Measurements from ENCODE around the gene AGBL4.
A peak's percentile ranks its signal among the peaks of the same experiment; 100 is the strongest.

Gene AGBL4

DNA sequence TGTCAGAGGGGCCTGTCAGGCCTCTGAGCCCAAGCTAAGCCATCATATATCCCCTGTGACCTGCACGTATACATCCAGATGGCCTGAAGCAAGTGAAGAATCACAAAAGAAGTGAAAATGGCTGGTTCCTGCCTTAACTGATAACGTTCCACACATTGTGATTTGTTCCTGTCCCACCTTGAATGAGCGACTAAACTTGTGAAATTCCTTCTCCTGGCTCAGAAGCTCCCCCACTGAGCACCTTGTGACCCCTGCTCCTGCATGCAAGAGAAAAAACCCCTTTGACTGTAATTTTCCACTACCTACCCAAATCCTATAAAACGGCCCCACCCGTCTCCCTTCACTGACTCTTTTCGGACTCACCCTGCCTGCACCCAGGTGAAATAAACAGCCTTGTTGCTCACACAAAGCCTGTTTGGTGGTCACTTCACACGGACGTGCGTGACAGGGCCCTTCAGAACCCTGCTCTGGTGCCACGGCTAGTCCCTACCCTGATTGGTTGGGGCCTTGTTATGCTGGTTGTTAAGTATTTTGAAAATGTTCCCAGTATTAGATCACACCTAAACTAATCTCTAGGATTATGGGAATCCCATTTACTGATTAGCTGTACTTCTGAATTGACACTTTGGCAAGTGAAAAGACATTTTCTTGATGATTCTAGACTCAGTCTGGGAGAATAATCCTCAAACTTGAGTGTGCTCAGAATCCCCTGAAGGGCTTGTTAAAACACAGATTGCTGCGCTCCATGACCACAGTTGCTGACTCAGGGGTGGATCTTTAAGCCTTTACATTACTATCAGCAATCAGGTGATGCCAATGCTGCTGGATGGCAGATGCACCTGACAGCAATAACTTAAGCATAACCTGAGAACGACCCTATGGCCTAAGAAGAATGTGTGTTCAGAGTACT, 1523.0 kb downstream of the AGBL4 start:
- FAIRE-seq (no peak), DNase-seq (ENCODE audit: low spot score) (no peak)

DNA sequence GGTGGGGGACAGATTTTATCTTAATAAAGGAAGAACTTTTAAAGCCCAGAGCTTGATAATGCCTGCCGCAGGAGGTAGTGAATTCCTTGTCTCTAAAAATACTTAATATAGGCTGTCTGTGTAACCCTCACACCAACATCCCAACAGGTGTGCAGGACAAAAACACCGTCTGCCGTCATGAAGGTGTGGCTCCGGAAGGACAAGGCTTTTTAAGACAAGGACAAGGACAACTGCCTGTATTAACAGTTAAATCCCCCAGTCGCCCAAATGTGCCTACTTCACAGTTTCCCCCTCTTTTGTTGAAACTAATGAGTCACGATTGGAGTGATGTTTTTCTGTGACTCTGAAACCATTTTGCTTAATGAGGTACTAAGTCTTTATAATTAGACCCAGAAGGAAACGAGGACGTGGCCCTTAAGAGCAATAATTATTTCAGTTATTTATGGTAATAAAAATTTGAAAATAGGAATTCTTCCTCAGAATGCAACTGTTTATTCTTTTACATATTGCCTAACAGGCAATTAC, 1524.5 kb downstream of the AGBL4 start:
- FAIRE-seq (no peak), DNase-seq (ENCODE audit: low spot score) (no peak)

DNA sequence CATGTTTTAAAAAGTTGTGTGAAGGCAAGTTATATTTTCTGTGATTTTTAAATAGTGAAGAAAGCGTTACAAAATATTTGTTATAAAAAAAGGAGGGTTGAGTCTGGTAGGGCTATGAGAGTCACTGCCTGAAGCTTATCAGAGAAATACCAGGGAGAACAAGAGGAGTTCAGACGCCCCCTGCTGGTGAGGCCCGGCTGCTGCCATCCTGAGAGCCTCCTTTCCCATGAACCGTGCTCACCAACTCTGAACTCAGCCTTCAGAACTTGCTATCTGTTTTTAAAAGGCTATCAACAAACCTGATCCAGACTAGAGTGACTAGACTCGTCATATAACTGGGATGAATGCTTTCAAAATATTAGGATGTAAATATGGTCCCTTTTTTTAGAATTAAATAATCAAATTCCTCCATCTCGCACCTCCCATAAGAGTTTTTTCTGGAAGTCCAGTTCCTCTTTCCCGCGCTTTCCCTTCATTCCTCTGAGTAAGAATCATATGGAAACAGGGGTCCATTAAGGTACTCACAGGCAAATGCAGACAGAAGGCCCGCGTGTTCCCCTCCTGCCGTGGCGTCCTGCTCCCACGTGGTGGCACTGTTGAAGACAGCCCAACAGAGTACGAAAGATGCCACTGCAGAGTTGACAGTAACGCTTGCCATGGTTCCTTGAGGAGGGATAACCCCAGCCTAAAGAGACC, 1525.5 kb downstream of the AGBL4 start:
- FAIRE-seq (peak; percentile 87), DNase-seq (ENCODE audit: low spot score) (peak; percentile 80)

DNA sequence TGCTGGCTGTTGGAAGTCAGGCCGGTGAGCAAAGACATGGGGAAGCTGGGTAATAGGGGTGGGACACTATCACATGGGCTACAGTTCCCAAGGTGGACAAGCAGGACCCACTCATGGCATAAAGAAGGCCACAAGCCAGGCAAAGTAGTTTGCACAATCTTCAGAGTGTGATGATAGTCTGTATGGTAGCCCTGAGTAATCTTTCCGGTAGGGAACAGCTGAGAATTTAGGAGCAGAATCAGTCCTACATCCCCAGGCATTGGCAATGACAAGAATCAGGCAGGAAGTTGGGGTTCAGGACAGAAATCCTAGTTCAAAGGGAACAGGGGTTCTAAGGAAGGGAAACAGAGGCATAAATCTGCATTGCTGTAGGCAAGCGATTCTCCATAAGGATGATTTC, 1527.8 kb downstream of the AGBL4 start:
- DNase-seq (ENCODE audit: low spot score), result no peak
- FAIRE-seq, result peak; percentile 87

DNA sequence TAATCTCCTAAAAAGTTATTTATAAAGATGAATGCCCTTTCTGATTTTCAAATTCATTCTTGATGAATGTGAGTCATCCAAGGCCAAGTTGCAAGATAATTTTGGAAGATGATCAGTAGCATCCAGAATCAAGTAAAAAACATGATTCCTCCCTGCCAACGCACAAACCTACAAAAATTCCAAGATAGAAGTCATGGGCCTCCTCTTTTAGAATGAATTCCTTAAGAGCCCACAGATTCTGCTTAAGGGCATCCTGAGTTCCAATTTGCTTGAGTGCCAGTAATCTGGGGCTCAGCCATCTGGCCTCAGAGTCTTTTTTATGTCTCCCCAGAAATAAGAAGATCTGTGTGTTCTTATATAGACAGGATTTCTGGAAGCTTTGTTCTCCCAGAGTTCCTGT, 1528.6 kb downstream of the AGBL4 start:
- FAIRE-seq, result no peak
- DNase-seq (ENCODE audit: low spot score), result no peak

DNA sequence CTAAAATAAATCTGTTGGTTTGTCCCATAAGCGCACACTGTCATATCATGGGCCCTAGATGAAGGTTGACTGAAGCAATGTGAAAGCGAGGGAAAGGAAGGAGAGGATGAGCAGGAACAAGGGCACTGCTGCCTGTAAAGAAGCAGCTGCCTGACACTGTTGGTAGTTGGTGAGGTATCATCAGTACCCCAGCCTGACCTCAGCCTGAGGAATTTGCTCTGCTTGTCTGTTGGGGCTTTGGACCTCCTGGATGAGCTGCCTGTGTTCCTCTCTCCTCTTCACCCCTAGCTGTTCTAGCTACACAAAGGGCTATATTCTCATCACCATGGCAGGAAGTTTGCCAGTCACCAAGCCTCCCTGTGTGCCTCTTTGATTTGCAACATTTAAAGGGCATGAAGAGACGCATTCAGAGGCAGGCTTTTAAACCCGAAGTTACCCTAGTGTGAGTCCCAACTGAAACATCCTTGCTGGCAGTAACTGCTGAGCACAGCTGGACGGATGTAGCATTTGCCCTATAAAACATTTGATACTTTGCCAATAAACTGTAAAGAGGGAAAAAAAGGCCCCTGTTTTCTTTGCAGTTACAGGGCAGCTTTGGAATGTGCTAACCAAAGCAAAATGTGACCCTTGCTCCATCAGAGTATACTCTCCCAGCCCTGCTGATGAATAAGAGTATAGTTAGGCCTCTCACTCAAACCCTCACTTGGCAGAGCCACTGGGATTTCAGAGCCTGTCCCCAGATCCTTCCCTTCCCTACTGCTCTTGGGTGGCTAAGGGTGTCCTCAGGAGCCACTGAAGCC, 1529.6 kb downstream of the AGBL4 start:
- FAIRE-seq, result peak; percentile 94
- peak; percentile 81 for DNase-seq (ENCODE audit: low spot score)

DNA sequence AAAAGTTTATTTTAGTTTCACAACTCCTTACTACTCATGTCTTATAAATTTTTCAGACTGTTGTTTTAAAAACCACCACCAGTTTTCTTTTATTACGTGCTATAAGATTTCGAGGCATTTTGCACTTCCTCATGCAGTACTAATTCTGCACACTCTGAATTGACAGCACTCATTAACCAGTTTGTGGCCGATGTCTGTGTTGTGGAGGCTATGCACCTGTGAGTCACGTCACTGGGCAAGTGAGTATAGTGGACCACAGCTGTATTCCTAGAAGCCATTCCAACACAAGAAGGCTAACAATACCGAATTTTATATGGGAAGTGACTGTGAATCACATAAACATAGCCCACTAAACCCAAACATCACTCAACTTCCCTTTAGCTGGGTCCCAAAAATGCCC, 1530.7 kb downstream of the AGBL4 start:
- DNase-seq (ENCODE audit: low spot score) (no peak), FAIRE-seq (peak; percentile 55)

DNA sequence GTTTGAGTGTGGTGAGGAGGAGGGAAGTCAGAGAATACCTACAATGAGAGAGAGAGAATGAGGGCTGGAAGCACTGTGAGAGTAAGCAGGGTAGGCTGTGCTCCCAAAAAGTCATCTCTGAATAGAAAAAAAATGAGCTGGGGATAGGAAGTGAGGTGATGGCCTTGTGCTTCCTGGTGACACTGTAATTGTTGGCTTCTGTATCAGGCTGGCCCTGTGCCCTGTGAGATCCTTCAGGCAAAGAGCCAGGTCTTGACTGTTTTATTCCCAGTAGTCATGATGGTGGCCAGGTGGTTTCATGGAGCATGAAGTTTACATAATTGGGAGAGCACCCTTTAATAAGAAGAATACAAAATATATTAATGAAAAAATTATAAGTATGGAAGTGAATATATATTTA, 1531.4 kb downstream of the AGBL4 start:
- DNase-seq (ENCODE audit: low spot score), result no peak
- peak; percentile 32 for FAIRE-seq

DNA sequence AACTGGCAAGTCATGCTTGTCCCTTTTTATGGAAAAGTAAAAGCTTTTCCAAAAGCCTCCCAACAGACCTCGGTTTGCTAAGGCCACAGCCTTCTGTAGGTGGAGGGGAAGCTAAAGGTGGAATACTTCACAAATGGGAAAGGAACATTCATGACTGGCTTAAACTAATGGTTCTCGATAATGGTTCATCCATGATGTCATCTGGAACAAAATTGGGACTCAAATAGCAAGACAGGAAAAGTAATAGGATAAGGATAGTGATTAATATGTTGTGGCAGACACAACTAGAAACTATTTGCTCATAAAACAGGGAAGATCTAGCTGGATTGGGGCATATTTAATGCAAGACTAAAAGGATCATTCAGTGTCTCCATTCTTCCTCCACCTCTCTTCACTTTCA, 1535.0 kb downstream of the AGBL4 start:
- FAIRE-seq (no peak), DNase-seq (ENCODE audit: low spot score) (no peak)

All from urothelium cell line (cell line).